Measurements from ENCODE around the gene FMO2. TPM values are rescaled to one million over a fixed set of nuclear protein-coding genes. Genes with fewer than 3 reads are reported as not detected.

Gene FMO2
- total and polyA plus RNA-seq, 4 donors = 5.2 to 165 (median 61.5) TPM

DNA sequence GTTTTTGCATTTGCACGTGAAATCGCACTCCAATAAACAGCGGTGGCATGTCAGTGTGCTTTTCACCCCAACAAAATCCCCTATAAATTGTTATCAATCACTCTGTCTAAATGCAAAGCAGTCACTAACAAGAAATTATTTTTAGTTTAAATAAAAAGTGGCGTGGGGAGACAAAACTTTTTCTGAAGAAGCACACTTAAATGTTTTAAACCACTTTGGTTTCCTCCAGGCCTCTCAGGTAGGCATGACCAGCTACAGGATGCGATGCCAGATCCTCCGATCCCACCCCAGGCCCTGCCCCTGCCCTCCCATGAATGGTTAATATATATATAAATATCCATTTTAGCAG lies 66.8 kb downstream of the FMO2 start:
- DNase-seq (no peak), ATAC-seq (ENCODE audit: insufficient read depth, low FRiP score) (no peak)
- no peaks in the 10 kb centered on the region for H3K27me3 ChIP-seq (ENCODE audit: control insufficient read depth in 3 of 3, insufficient read depth in 3 of 3, low read length in 2 of 3)
- no peak overlapping the region for H3K4me3 ChIP-seq
- H3K4me1 ChIP-seq (ENCODE audit: control insufficient read depth in 5 of 5, insufficient read depth in 5 of 5, low read length in 5 of 5) = peaks cover 0 to 16% (median 0%) of the 10 kb centered on the region in 5 donors
- peaks cover 0 to 3% (median 0%) of the 10 kb centered on the region in 4 donors for H3K9me3 ChIP-seq (ENCODE audit: control insufficient read depth in 4 of 4, insufficient read depth in 3 of 4, low read length in 3 of 4)
- peak overlapping the region in 1 of 2 donors; percentile 84 for H3K9ac ChIP-seq (ENCODE audit: insufficient read depth in 1 of 2, low read length in 2 of 2)
- no peaks in the 10 kb centered on the region for H3K36me3 ChIP-seq (ENCODE audit: control insufficient read depth in 4 of 4, insufficient read depth in 4 of 4, low read length in 4 of 4)
- WGBS, 2 donors = 34 to 38% methylated on average over 6 of the region's 6 CpGs
- no peak overlapping the region for H3K27ac ChIP-seq (ENCODE audit: low read depth in 1 of 2, low read length in 1 of 2)
- TF ChIP-seq, protein P1, sequence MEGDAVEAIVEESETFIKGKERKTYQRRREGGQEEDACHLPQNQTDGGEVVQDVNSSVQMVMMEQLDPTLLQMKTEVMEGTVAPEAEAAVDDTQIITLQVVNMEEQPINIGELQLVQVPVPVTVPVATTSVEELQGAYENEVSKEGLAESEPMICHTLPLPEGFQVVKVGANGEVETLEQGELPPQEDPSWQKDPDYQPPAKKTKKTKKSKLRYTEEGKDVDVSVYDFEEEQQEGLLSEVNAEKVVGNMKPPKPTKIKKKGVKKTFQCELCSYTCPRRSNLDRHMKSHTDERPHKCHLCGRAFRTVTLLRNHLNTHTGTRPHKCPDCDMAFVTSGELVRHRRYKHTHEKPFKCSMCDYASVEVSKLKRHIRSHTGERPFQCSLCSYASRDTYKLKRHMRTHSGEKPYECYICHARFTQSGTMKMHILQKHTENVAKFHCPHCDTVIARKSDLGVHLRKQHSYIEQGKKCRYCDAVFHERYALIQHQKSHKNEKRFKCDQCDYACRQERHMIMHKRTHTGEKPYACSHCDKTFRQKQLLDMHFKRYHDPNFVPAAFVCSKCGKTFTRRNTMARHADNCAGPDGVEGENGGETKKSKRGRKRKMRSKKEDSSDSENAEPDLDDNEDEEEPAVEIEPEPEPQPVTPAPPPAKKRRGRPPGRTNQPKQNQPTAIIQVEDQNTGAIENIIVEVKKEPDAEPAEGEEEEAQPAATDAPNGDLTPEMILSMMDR (IDR thresholded peaks at IDR 0.05; ENCODE audit: control extremely low read depth, extremely low read depth) = no peak

- H3K9ac ChIP-seq (ENCODE audit: insufficient read depth in 1 of 2, low read length in 2 of 2) = no peak overlapping the region
- no peaks in the 10 kb centered on the region for H3K36me3 ChIP-seq (ENCODE audit: control insufficient read depth in 4 of 4, insufficient read depth in 4 of 4, low read length in 4 of 4)
- no peaks in the 10 kb centered on the region for H3K27me3 ChIP-seq (ENCODE audit: control insufficient read depth in 3 of 3, insufficient read depth in 3 of 3, low read length in 2 of 3)
- WGBS, 2 donors = 73 to 74% methylated on average over 5 of the region's 5 CpGs
- TF ChIP-seq, protein P1 (IDR thresholded peaks at IDR 0.05; ENCODE audit: control extremely low read depth, extremely low read depth) = no peak
- H3K27ac ChIP-seq (ENCODE audit: low read depth in 1 of 2, low read length in 1 of 2) = no peak overlapping the region
- DNase-seq (no peak), ATAC-seq (ENCODE audit: insufficient read depth, low FRiP score) (no peak)
- H3K4me3 ChIP-seq = no peak overlapping the region
- H3K9me3 ChIP-seq (ENCODE audit: control insufficient read depth in 4 of 4, insufficient read depth in 3 of 4, low read length in 3 of 4) = peaks cover 0 to 3% (median 0%) of the 10 kb centered on the region in 4 donors
- peaks cover 0 to 21% (median 4%) of the 10 kb centered on the region in 5 donors for H3K4me1 ChIP-seq (ENCODE audit: control insufficient read depth in 5 of 5, insufficient read depth in 5 of 5, low read length in 5 of 5)
Measured at GRCh38 chr1:171252482-171252881, 67.4 kb downstream of the FMO2 start.

DNA sequence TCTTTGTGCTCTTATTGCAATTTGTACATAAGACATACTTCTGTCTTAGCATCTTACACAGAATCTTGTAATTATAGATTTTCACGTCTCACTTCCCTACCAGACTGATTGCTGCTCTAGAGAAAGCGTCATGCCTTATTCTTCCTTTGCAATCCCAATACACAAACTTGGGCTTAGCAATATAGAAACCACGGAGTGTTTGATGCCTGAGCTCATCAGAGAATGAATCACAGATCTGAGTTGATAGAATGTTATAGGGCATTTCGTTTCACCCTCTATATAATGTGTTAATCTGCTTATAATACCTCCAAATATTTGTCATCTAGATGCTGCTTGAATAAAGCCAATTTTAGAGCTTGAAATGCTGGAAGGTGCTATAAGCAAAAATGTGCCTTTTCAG lies 69.8 kb downstream of the FMO2 start:
- no peak overlapping the region for H3K9ac ChIP-seq (ENCODE audit: insufficient read depth in 1 of 2, low read length in 2 of 2)
- DNase-seq (no peak), ATAC-seq (ENCODE audit: insufficient read depth, low FRiP score) (no peak)
- TF ChIP-seq, protein P1 (IDR thresholded peaks at IDR 0.05; ENCODE audit: control extremely low read depth, extremely low read depth) = no peak
- H3K9me3 ChIP-seq (ENCODE audit: control insufficient read depth in 4 of 4, insufficient read depth in 3 of 4, low read length in 3 of 4) = peaks cover 0 to 3% (median 0%) of the 10 kb centered on the region in 4 donors
- H3K4me1 ChIP-seq (ENCODE audit: control insufficient read depth in 5 of 5, insufficient read depth in 5 of 5, low read length in 5 of 5) = peaks cover 0 to 34% (median 8%) of the 10 kb centered on the region in 5 donors
- no peaks in the 10 kb centered on the region for H3K27me3 ChIP-seq (ENCODE audit: control insufficient read depth in 3 of 3, insufficient read depth in 3 of 3, low read length in 2 of 3)
- no peak overlapping the region for H3K4me3 ChIP-seq
- 74 to 87% methylated on average over 4 of the region's 4 CpGs for WGBS, 2 donors
- H3K27ac ChIP-seq (ENCODE audit: low read depth in 1 of 2, low read length in 1 of 2) = no peak overlapping the region
- no peaks in the 10 kb centered on the region for H3K36me3 ChIP-seq (ENCODE audit: control insufficient read depth in 4 of 4, insufficient read depth in 4 of 4, low read length in 4 of 4)
